H1 (cell line): Measurements from ENCODE around the gene RAB30. TPM values are rescaled to one million over a fixed set of nuclear protein-coding genes. Genes with fewer than 3 reads are reported as not detected.
A peak's percentile ranks its signal among the peaks of the same experiment; 100 is the strongest.

Experiments used
- CREB1 ChIP-seq: IDR thresholded peaks from 2 replicates; pipeline ENCODE4 v1.6.1; 2012; ENCODE audit warnings: inconsistent platforms
- EP300 ChIP-seq, 2 experiments: IDR thresholded peaks; 1 replicate in 1 of 2; 2 replicates in 1 of 2; pipeline ENCODE4 v1.6.1; 2011 to 2012; ENCODE audit warnings: low read depth in 2 of 2, low read length in 2 of 2, mild to moderate bottlenecking in 2 of 2, borderline replicate concordance in 1 of 2, inconsistent platforms in 1 of 2, moderate library complexity in 1 of 2
- GABPA ChIP-seq: IDR thresholded peaks from 2 replicates; pipeline ENCODE4 v1.6.1; 2011; ENCODE audit warnings: mild to moderate bottlenecking, low read length, moderate library complexity, borderline replicate concordance; ENCODE audit not compliant: insufficient read depth
- KDM5A ChIP-seq: fragments of 200-600 bp; IDR thresholded peaks from 2 replicates; pipeline ENCODE4 v1.7.1; 2012; ENCODE audit warnings: mild to moderate bottlenecking, low read length, inconsistent platforms, mixed read lengths
- MAFK ChIP-seq: IDR thresholded peaks from 2 replicates; pipeline ENCODE4 v1.6.1; 2012; ENCODE audit warnings: low read depth, mild to moderate bottlenecking, improper control_type of control experiment, low read length
- PHF8 ChIP-seq: fragments of 200-600 bp; sonication (generic); conservative IDR thresholded peaks from 2 replicates; pipeline ENCODE4 v1.7.1; 2012; ENCODE audit warnings: low read depth, mild to moderate bottlenecking, inconsistent platforms, low read length, moderate library complexity
- POLR2A ChIP-seq, 2 experiments: IDR thresholded peaks; 1 replicate in 1 of 2; 2 replicates in 1 of 2; pipeline ENCODE4 v1.6.1; 2011; ENCODE audit warnings: low read depth in 2 of 2, low read length in 2 of 2, mild to moderate bottlenecking in 2 of 2; ENCODE audit errors: control extremely low read depth in 1 of 2
- POLR2AphosphoS5 ChIP-seq: IDR thresholded peaks from 2 replicates; pipeline ENCODE4 v1.6.1; 2011; ENCODE audit warnings: low read depth, low read length
- polyA plus RNA-seq, 7 experiments: library from polyadenylated mRNA; depleted of rRNA in 3 of 7; stranded (reverse) in 5 of 7; unstranded in 2 of 7; fragments of >200 nt in 5 of 7; fragments of 200-250 nt in 2 of 7; gene quantifications; 1 replicate in 5 of 7; 2 replicates in 1 of 7; 4 replicates in 1 of 7; pipeline versions ENCODE4 v1.2.1 to v1.2.3, GENCODE V29; 2011 to 2013; ENCODE audit warnings: missing spikeins in 2 of 7, mixed read lengths in 2 of 7
- total RNA-seq: library from RNA; stranded (reverse); fragmentation: NEBNext Ultra II Directional; extraction: Animal tissue kit (Norgen Biotek cat#: 25700); gene quantifications from 2 replicates; pipeline ENCODE4 v1.2.1, GENCODE V29; 2021

RAB30 gene
- total and polyA plus RNA-seq, 2 of the 8 experiments (the other 6 are each of a cell fraction or from before 2014, with no cell fraction given), result 1.6 to 11.7 TPM

DNA sequence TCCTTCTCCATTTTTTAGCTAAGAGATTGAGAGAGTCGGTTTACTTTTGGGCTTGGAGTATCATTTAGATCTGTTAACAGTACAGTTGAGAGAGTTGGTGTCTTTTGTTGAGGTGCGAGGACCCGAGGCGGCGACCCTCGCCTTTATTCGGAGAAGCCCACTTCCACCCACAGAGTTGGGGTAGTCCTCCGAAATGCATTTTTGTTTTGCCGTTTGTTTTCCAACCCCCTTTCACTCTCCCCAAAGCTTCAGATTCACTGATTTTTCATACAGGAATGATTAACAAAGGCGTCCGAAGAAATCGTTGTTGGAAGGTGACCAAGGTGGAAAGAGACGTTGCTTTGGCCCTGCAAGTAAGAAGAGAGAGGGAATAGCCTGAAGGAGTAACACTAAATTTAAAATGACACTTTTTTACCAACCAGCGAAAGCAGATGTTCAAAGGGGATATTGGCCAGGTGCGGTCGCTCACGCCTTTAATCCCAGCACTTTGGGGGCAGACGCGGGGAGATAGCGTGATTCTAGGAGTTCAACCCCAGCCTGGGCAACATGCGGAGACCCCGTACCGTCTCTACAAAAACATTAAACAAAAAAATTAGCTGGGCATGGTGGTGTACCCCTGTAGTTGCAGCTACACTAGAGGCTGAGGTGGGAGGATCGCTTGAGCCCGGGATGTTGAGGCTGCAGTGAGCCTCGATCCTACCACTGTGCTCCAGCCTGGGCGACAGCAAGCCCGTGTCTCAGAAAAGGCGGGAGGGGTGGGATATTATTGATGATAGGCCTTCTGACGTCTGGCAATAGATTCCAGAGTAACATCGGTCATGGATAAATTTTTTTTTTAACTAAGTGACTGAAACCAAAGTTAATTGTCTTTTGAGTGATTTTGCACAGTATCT is 899 bp upstream of the RAB30 start (continued):
- TF ChIP-seq PHF8 (peak; percentile 7; the same call in 1 of the 2 replicates), MAFK (no peak), POLR2AphosphoS5 (peak; percentile 53; the same call in 1 of the 2 replicates), KDM5A (0 out of 2 replicates have a peak, but pooled peaks have one; percentile 19), EP300 (IDR thresholded peaks at IDR 0.05; ENCODE audit: borderline replicate concordance in 1 of 2, low read depth in 2 of 2, low read length in 2 of 2) (no peak), GABPA (no peak), CREB1 (no peak), POLR2A (IDR thresholded peaks at IDR 0.05; ENCODE audit: control extremely low read depth in 1 of 2, low read depth in 2 of 2, low read length in 2 of 2) (peak in 1 of 2 experiments; percentile 6; a peak in 2 of 3 replicates)
